GM20431 (cell line): ENCODE measurements around the gene TMEM82.
"Not testable (repeated sequence)": the region's sequence is repeated elsewhere in the genome, so short reads cannot be mapped to it uniquely, and the experiment has no call there.

ENCODE experiments used
- in situ Hi-C: fragments of 300-500 bp; cut with MseI, MboI; formaldehyde crosslinking; loops from one replicate; pipeline ENCODE4 v1.15.0; 2020; ENCODE audit warnings: low sequenced_read_pairs; ENCODE audit not compliant: unreplicated experiment

Gene TMEM82

DNA sequence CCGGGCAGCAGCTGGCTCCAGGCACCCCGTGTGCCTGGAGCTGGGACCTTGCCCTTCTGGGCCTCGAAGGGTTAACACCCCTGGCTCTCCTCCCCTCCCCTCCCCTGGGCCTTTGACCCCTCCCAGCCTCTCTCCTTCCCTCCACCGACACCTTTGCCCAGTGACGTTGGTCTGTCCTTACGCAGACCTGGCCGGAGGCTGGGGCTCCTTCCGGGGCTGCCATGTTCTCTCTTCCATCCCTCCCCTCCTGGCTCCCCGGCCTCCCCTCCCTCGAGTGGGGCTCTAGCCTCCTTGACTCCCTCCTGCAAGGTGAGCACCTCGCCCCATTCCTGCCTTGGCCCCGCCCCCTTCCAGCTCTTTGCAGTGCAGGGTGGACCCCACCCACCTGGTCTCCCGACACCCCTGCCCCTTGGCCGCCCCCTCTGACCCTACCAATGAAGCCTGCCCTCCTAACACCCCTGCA, at the start of gene TMEM82:
Gene TMEM82 (plus strand): TSS at position 161 of the 463 bp plus-strand sequence. CDS start 61 bp downstream, at position 222.
- in situ Hi-C loops: no loop called here

DNA sequence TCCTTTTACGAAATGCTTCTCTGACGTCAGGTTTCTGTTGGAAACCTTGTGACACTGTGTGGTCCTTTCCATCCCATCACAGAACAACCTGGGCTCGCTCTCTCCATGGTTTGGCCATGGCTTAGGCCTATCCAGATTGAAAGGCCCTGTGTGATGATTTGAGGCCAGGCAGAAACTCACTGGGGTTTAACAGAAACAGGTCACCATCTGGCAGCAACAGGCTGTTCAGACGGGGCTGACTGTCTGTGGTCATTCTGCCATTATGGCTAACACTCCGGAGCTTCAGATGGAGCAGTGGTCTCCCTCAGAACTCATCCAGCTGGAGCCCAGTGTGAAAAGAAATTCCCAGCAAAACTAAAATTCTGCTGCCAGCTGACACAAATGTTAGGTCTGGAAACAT, 48.9 kb upstream of the TMEM82 start:
- in situ Hi-C loops: no loop called here

DNA sequence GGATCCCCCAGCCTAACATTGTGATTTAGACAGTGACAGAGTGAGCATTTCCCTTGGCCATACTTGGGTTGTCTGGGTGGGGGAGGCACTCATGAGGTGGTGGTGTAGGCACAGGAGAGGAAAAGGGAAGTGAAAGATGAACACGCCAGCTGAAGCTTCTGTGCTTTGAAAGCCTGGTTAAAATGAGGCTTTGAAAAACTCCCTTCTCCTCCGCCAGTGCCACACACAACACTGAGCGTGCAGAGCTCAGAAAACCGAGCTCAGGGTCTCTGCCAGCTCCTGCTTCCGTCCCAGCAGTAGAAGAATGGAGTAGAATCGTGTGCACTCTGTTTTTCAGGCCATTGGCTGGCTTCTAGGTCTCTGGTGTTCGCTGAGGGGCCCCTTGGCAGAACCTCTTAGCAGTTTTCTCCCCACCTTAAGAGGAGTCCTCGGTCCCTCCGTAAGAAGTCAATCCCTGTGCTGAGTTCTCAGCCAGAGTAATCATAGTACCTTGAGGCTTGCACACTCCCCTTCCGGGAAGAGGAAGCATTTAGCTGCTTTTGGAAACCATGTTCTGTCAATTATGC, 45.3 kb upstream of the TMEM82 start:
- in situ Hi-C loops: no loop called here

- in situ Hi-C loops: no loop called here
Measured at GRCh38 chr1:15698201-15698600, 44.1 kb upstream of the TMEM82 start.

DNA sequence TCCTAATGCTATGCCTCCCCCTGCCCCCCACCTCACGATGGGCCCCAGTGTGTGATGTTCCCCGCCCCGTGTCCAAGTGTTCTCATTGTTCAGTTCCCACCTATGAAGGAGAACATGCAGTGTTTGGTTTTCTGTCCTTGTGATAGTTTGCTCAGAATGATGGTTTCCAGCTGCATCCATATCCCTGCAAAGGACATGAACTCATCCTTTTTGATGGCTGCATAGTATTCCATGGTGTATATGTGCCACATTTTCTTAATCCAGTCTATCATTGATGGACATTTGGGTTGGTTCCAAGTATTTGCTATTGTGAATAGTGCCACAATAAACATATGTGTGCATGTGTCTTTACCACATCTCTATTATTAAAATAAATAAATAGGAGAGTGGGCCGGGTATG, 43.0 kb upstream of the TMEM82 start:
- in situ Hi-C loops: not testable (repeated sequence)

GRCh38 chr1:15700508-15700907, 41.8 kb upstream of the TMEM82 start:
- in situ Hi-C loops: no loop called here

DNA sequence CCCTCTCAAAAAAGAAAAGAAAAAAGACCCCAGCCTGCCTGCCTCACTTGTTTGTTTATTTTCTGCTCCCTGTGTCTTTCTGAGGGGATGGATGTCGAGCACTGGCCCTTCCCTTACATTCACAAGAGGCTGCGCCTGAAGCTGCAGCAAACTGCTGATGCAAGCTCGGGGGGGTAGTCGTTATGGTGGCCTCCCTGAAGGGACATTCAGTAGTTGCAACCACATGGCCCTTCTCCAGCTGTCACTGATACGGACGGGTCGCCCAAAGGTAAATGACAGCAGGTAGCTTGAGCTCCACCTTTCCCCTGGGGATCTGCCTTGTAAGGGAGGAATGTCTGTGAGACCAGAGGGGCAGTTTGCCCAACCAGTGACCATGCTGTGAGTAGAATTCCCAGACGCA, 40.5 kb upstream of the TMEM82 start:
- in situ Hi-C loops: no loop called here

GRCh38 chr1:15702722-15703550, 39.4 kb upstream of the TMEM82 start:
- in situ Hi-C loops: no loop called here

DNA sequence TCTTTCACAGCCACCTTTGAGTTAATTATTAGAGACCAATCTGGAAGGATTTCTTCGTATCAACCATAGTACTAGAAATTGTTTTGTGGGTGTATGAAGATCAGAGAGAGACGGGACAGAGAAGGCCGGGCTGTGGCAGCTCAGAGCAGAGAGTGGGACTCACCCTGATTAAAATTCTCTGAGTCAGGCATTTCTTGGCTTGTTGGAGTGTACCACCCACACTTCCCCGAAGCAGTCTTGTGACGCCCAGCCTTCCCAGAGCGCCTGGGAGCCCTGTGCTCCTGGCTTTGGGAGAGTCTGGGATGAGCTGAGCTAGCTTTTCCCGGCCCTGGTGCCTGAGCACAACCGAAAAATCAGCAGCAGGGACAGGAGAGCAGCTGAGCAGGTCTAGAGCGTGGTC, 38.7 kb upstream of the TMEM82 start:
- in situ Hi-C loops: no loop called here

DNA sequence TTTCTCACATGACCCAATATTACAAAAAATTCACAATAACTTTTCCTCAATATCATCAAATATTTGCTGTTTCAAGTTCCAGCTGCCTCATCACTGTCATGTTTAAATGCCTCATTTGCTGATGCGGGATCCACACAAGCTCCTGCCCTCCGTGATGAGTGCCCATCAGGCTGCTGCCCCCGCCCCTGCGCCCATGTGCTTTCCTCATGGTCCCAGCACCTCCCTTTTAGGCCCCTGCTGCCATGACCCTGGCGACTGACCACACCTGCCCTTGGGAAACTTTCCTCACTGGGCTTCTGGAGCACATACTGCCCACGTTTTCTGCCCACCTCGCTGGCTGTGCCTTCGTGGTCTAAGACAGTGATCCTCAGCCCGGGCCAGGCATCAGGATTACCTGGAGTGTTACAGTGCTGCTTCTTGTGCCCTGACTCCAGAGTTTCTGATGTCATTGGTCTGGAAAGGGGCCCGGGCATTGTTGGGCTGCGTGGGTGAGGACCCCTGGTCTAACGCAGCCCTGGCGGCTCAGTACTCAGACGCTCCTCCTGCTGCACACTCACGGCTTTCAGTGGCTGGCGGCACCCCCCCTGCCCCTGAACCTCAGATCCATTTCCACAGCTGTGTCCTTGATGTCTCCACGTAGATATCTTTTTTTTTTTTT, 37.6 kb upstream of the TMEM82 start:
- in situ Hi-C loops: no loop called here

GRCh38 chr1:15705184-15705566, 37.1 kb upstream of the TMEM82 start:
- in situ Hi-C loops: no loop called here

GRCh38 chr1:15706751-15707150, 35.5 kb upstream of the TMEM82 start:
- in situ Hi-C loops: no loop called here

DNA sequence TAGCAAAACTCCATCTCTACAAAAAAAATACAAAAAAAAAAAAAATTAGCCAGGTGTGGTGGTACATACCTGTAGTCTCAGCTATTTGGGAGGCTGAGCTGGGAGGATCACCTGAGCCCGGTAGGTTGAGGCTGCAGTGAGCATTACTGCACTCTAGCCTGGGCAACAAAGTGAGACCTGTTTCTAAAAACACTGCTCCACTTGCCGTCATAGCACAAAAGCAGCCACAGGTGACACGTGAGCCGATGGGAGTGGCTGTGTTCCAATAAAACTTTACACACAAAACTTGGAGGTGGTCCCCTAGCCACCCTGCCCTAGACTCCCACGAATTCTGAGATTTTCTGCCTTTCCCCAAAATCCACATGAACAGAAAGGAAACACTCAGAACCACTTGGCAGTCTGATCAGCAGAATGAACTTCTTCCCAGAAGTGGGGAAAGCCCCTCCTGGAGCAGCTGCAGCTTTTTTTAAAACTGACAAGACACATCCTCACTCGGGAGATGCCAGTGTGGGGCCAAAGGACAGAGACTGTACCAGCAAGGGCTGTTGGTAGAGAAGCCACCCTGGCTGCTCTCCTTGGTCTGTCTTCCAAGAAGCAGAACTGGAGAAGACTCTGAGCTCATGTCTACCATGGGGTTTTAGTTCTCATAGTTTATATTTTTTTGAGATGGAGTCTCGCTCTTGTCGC, 34.9 kb upstream of the TMEM82 start:
- in situ Hi-C loops: no loop called here

- in situ Hi-C loops: no loop called here
Measured at GRCh38 chr1:15708486-15709137, 33.7 kb upstream of the TMEM82 start.

GRCh38 chr1:15709226-15709625, 33.1 kb upstream of the TMEM82 start:
- in situ Hi-C loops: no loop called here

DNA sequence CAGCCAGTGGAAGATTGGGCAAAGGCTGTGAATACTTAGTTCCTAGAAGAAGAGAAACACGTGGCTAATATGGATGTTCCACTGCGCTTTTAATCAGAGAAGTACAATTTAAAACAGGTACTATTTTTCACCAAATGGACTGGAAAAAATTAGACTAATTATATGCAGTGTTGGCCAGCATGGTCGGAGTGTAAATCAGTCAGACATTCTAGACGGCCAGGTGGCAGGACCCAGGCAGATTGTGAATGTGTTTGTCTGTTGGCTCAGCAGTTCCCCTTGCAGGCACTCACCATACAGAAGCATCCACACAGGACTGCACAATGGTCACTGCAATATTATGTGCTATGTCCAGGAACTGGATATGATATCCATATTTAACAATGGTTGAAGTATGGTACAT, 30.1 kb upstream of the TMEM82 start:
- in situ Hi-C loops: no loop called here

GRCh38 chr1:15714406-15715136, 27.7 kb upstream of the TMEM82 start:
- in situ Hi-C loops: no loop called here

DNA sequence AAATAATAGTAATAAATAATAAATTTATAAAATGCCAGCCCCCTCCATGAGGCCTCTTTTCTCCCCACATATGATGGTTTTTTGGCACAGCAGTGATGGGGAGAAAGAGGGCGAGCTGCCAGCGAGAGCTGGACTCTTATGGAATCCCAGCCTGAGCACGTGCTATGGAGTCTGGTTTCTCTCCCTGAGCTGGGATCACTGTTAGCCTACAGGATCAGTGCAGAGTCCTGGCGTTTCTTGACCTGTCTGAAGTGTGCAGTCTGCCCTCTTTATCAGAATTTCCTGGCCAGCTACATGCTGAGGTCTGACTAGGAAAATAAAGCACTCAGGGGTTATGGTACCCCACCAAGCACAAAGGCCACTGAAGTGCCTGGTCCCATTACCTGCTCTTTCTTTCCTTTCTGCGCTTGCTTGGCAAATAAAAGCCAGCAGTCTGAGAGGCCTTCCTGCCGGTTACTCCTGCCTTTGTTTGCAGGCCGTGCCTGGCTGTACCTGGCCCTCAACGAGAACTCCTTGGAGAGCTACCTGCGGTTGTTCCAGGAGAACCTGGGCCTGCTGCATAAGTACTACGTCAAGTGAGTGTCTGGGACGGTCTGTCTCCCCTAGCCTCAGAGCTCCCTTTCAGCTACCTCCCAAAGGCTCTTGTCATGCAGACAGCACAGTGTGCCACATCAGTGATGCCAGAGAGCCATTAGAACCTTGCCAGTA, 24.7 kb upstream of the TMEM82 start:
- in situ Hi-C loops: no loop called here

DNA sequence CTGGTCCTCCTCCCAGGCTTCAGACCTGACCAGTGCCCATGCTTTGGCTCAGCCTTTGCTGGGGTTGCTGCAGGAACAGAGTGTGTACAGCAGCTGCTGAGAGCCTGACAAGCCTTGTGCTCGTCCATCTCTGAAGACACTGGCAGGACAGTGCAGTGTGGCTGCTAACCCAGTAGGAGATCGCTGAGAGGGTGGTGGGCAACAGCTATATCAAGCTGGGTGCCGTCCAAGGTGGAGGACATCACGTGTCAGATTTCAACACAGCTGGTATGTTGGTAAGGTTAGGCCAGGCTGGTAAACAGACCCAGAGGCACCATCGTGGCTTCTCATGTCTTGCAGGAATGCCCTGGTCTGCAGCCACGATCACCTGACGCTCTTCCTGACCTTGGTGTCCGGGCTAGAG, 24.1 kb upstream of the TMEM82 start:
- in situ Hi-C loops: no loop called here
